MM.1S (cell line): ENCODE measurements around the gene MPZL2.

Experiments
- DNase-seq: peaks from one replicate; pipeline ENCODE4 v3.0.0-alpha.2; 2015
- H2AFZ ChIP-seq: fragments of 300-600 bp; sonication (generic); 2 replicates; pipeline ENCODE4 v1.6.0; 2016; ENCODE audit warnings: antibody characterized with exemption, low read length
- H3F3A ChIP-seq: fragments of 300-600 bp; sonication (generic); 2 replicates; pipeline ENCODE4 v1.6.1; 2016; ENCODE audit warnings: mild to moderate bottlenecking, antibody characterized with exemption, low read length, moderate library complexity, mixed read lengths; ENCODE audit not compliant: insufficient read depth
- H3K27ac ChIP-seq: fragments of 300-600 bp; sonication (generic); 2 replicates; pipeline ENCODE4 v1.5.1; 2016; ENCODE audit warnings: mild to moderate bottlenecking, low read length
- H3K27me3 ChIP-seq: fragments of 300-600 bp; sonication (generic); replicated peaks from 2 replicates; pipeline ENCODE4 v1.6.0; 2016; ENCODE audit warnings: low read length; ENCODE audit not compliant: insufficient read depth
- H3K36me3 ChIP-seq: fragments of 300-600 bp; sonication (generic); replicated peaks from 2 replicates; pipeline ENCODE4 v1.6.1; 2016; ENCODE audit warnings: mild to moderate bottlenecking, low read length, mixed read lengths; ENCODE audit not compliant: insufficient read depth
- H3K4me1 ChIP-seq: fragments of 300-600 bp; sonication (generic); 2 replicates; pipeline ENCODE4 v1.6.1; 2016; ENCODE audit warnings: low read length, mixed read lengths
- H3K4me2 ChIP-seq: fragments of 300-600 bp; sonication (generic); 2 replicates; pipeline ENCODE4 v1.6.0; 2016; ENCODE audit warnings: low read depth, low read length
- H3K4me3 ChIP-seq: fragments of 300-600 bp; sonication (generic); 2 replicates; pipeline ENCODE4 v1.5.1; 2016; ENCODE audit warnings: low read length, mixed read lengths
- H3K79me2 ChIP-seq: fragments of 300-600 bp; sonication (generic); 2 replicates; pipeline ENCODE4 v1.6.1; 2016; ENCODE audit warnings: mixed run types, low read length, mixed read lengths
- H3K9ac ChIP-seq: fragments of 300-600 bp; sonication (generic); 2 replicates; pipeline ENCODE4 v1.6.1; 2016; ENCODE audit warnings: low read length, mixed read lengths
- H3K9me2 ChIP-seq: fragments of 300-600 bp; sonication (generic); replicated peaks from 2 replicates; pipeline ENCODE4 v1.6.1; 2016; ENCODE audit warnings: mild to moderate bottlenecking, low read length, mixed read lengths; ENCODE audit not compliant: insufficient read depth
- H3K9me3 ChIP-seq: fragments of 300-600 bp; sonication (generic); replicated peaks from 2 replicates; pipeline ENCODE4 v1.6.1; 2016; ENCODE audit warnings: mild to moderate bottlenecking, low read length, mixed read lengths; ENCODE audit not compliant: insufficient read depth
- H4K20me1 ChIP-seq: fragments of 300-600 bp; sonication (generic); 2 replicates; pipeline ENCODE4 v1.6.1; 2016; ENCODE audit warnings: mild to moderate bottlenecking, low read length, moderate library complexity, mixed read lengths; ENCODE audit not compliant: insufficient read depth
- CTCF ChIP-seq: fragments of 300-600 bp; sonication (generic); IDR thresholded peaks from 2 replicates; pipeline ENCODE4 v1.5.1; 2016; ENCODE audit warnings: antibody characterized with exemption, low read length, mixed read lengths
- EZH2 ChIP-seq: fragments of 300-600 bp; sonication (generic); optimal IDR thresholded peaks from 2 replicates; pipeline ENCODE3; 2017; ENCODE audit warnings: low read depth, mild to moderate bottlenecking, antibody characterized with exemption, low read length, mixed read lengths
- EZH2phosphoT487 ChIP-seq: fragments of 300-600 bp; sonication (generic); IDR thresholded peaks from 2 replicates; pipeline ENCODE4 v1.6.1; 2018; ENCODE audit warnings: antibody characterized with exemption, low read length

Gene MPZL2

GRCh38 chr11:118283756-118284350 lies 19.8 kb upstream of the MPZL2 start:
- Histone ChIP-seq H3K4me2 (no peak overlapping the region), H3F3A (no peaks in the 10 kb centered on the region), H3K27ac (no peak overlapping the region), H3K9me2 (no peaks in the 10 kb centered on the region), H3K4me3 (no peak overlapping the region), H3K27me3 (no peaks in the 10 kb centered on the region), H4K20me1 (no peaks in the 10 kb centered on the region), H3K9ac (no peak overlapping the region), H3K36me3 (no peaks in the 10 kb centered on the region), H2AFZ (no peak overlapping the region), H3K9me3 (no peaks in the 10 kb centered on the region), H3K79me2 (no peaks in the 10 kb centered on the region), H3K4me1 (peaks cover 10% of the 10 kb centered on the region)
- TF ChIP-seq EZH2 (no peak), CTCF (no peak), EZH2phosphoT487 (no peak)
- no peak for DNase-seq

GRCh38 chr11:118283037-118283636 lies 19.0 kb upstream of the MPZL2 start:
- no peak for TF ChIP-seq EZH2phosphoT487
- no peak for TF ChIP-seq CTCF
- no peak for TF ChIP-seq EZH2
- no peak overlapping the region for H3K4me2 ChIP-seq

DNA sequence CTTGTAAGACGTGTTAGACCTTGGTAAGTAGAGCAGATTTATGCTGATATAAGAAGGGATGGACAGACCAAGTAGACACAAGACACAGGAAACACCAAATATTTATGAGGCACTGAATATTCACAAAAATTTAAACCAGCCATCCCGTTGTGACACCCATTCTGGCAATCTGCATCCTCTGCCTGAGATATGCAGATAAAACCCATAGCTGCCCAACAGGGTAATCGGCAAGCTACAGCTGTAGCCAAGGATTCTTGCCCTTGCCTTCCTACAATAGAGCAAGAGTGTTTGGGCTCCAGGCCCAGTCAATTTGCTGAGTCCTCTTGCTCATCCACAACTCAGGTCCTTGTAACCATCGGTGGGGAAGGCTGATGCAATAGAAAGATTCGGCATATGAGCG lies 18.5 kb upstream of the MPZL2 start:
- H3K9ac ChIP-seq, result no peak overlapping the region
- peaks cover 10% of the 10 kb centered on the region for H3K4me1 ChIP-seq
- DNase-seq, result no peak
- H3K9me2 ChIP-seq, result no peaks in the 10 kb centered on the region
- TF ChIP-seq CTCF (no peak), EZH2phosphoT487 (no peak), EZH2 (no peak)
- H3F3A ChIP-seq, result no peaks in the 10 kb centered on the region
- no peaks in the 10 kb centered on the region for H3K9me3 ChIP-seq
- H3K4me2 ChIP-seq, result no peak overlapping the region
- H3K36me3 ChIP-seq, result no peaks in the 10 kb centered on the region
- no peaks in the 10 kb centered on the region for H3K27me3 ChIP-seq
- no peak overlapping the region for H3K4me3 ChIP-seq
- H2AFZ ChIP-seq, result no peak overlapping the region
- H3K27ac ChIP-seq, result no peak overlapping the region
- no peaks in the 10 kb centered on the region for H4K20me1 ChIP-seq
- no peaks in the 10 kb centered on the region for H3K79me2 ChIP-seq

More at GRCh38 chr11:118283037-118283636, 19.0 kb upstream of the MPZL2 start:
- no peak overlapping the region for H3K27ac ChIP-seq
- H4K20me1 ChIP-seq, result no peaks in the 10 kb centered on the region
- H3K9me3 ChIP-seq, result no peaks in the 10 kb centered on the region
- no peak for DNase-seq
- no peaks in the 10 kb centered on the region for H3K9me2 ChIP-seq
- H3K4me3 ChIP-seq, result no peak overlapping the region
- H3F3A ChIP-seq, result no peaks in the 10 kb centered on the region
- H3K9ac ChIP-seq, result no peak overlapping the region
- no peak overlapping the region for H2AFZ ChIP-seq
- H3K36me3 ChIP-seq, result no peaks in the 10 kb centered on the region
- H3K27me3 ChIP-seq, result no peaks in the 10 kb centered on the region
- peaks cover 10% of the 10 kb centered on the region for H3K4me1 ChIP-seq
- H3K79me2 ChIP-seq, result no peaks in the 10 kb centered on the region
